ENCODE data around the gene HM13. TPM values are rescaled to one million over a fixed set of nuclear protein-coding genes. Genes with fewer than 3 reads are reported as not detected.

The HM13 gene
- total and polyA plus RNA-seq, 2 of the 13 experiments (the other 11 are each of a cell fraction or from before 2014, with no cell fraction given), result 118 to 243 TPM

GRCh38 chr20:31547017-31547675, 32.9 kb downstream of the HM13 start (continued):
- TF ChIP-seq PTBP1 (IDR thresholded peaks at IDR 0.05; ENCODE audit: low read depth, low read length, poor library complexity, severe bottlenecking) (no peak), ZNF512B (CRISPR knock-in tag; IDR thresholded peaks at IDR 0.05; ENCODE audit: borderline replicate concordance) (no peak), NFE2L2 (IDR thresholded peaks at IDR 0.05; ENCODE audit: low read length) (no peak), ZNF557 (CRISPR knock-in tag; IDR thresholded peaks at IDR 0.05) (no peak), MLXIP (CRISPR knock-in tag; IDR thresholded peaks at IDR 0.05; ENCODE audit: borderline replicate concordance) (no peak), HNF4G (IDR thresholded peaks at IDR 0.05; ENCODE audit: borderline replicate concordance, low read depth, low read length) (no peak), HNF4G (CRISPR knock-in tag; IDR thresholded peaks at IDR 0.05; ENCODE audit: borderline replicate concordance, low read depth) (no peak), ZNF550 (CRISPR knock-in tag; IDR thresholded peaks at IDR 0.05; ENCODE audit: borderline replicate concordance) (no peak), SNAPC5 (CRISPR knock-in tag; IDR thresholded peaks at IDR 0.05; ENCODE audit: borderline replicate concordance) (no peak), ZIK1 (CRISPR knock-in tag; IDR thresholded peaks at IDR 0.05; ENCODE audit: borderline replicate concordance, low read depth) (no peak), ZHX2 (IDR thresholded peaks at IDR 0.05; ENCODE audit: low read depth) (peak; percentile 99), ZHX2 (CRISPR knock-in tag; IDR thresholded peaks at IDR 0.05; ENCODE audit: borderline replicate concordance) (no peak), EEA1 (CRISPR knock-in tag; IDR thresholded peaks at IDR 0.05; ENCODE audit: borderline replicate concordance) (no peak; the same call in 1 of the 2 replicates), STAT5B (CRISPR knock-in tag; IDR thresholded peaks at IDR 0.05) (no peak), PLRG1 (conservative IDR thresholded peaks at IDR 0.05) (no peak), MXD4 (CRISPR knock-in tag; IDR thresholded peaks at IDR 0.05) (peak; percentile 97)

All from HepG2 (cell line).